ENCODE data around the gene MSH6.

MSH6 gene

GRCh38 chr2:47782381-47782670 lies 619 bp upstream of the MSH6 start:
- TF ChIP-seq CTCF (IDR thresholded peaks at IDR 0.05; ENCODE audit: borderline replicate concordance, extremely low read depth, low read length, poor library complexity, severe bottlenecking) (no peak), EZH2 (IDR thresholded peaks at IDR 0.05; ENCODE audit: borderline replicate concordance, low read depth, low read length, severe bottlenecking) (no peak)
- no peaks in the 10 kb centered on the region for H3K27me3 ChIP-seq (ENCODE audit: insufficient read depth, low read length, poor library complexity)

GRCh38 chr2:47783486-47784351 lies 774 bp downstream of the MSH6 start:
- peak; percentile 67 for ATAC-seq (ENCODE audit: insufficient read depth, low read depth)
- peak overlapping the region; percentile 97 for H3K27ac ChIP-seq (ENCODE audit: low read length)
- peak overlapping the region; percentile 87 to 90 for H3K4me3 ChIP-seq (ENCODE audit: low read depth in 1 of 2, low read length in 2 of 2)
- no peaks in the 10 kb centered on the region for H3K27me3 ChIP-seq (ENCODE audit: insufficient read depth, low read length, poor library complexity)
- H3K4me1 ChIP-seq (ENCODE audit: insufficient read depth, low read length), result peaks cover 41% of the 10 kb centered on the region
- H3K9ac ChIP-seq (ENCODE audit: low read depth, low read length), result peak overlapping the region; percentile 98
- peaks cover 57% of the 10 kb centered on the region for H3K79me2 ChIP-seq (ENCODE audit: insufficient read depth, low read length)
- peak overlapping the region; percentile 87 for H3K4me2 ChIP-seq (ENCODE audit: insufficient read depth, low read length)
- TF ChIP-seq CTCF (IDR thresholded peaks at IDR 0.05; ENCODE audit: borderline replicate concordance, extremely low read depth, low read length, poor library complexity, severe bottlenecking), result peak; percentile 40
- no peak for TF ChIP-seq EZH2 (IDR thresholded peaks at IDR 0.05; ENCODE audit: borderline replicate concordance, low read depth, low read length, severe bottlenecking)
- H3K36me3 ChIP-seq (ENCODE audit: insufficient read depth, low read length), result peaks cover 29% of the 10 kb centered on the region
- peak overlapping the region; percentile 80 for H2AFZ ChIP-seq (ENCODE audit: low read depth, low read length)
- DNase-seq, result peak; percentile 86
- H4K20me1 ChIP-seq (ENCODE audit: insufficient read depth, low read length), result peaks cover 48% of the 10 kb centered on the region
- H3K9me3 ChIP-seq (ENCODE audit: insufficient read depth, low read length, severe bottlenecking), result no peaks in the 10 kb centered on the region

More at GRCh38 chr2:47782381-47782670, 619 bp upstream of the MSH6 start:
- Histone ChIP-seq H4K20me1 (ENCODE audit: insufficient read depth, low read length) (peaks cover 40% of the 10 kb centered on the region), H3K36me3 (ENCODE audit: insufficient read depth, low read length) (peaks cover 29% of the 10 kb centered on the region), H3K4me2 (ENCODE audit: insufficient read depth, low read length) (peak overlapping the region; percentile 70), H3K9ac (ENCODE audit: low read depth, low read length) (peak overlapping the region; percentile 98), H3K4me1 (ENCODE audit: insufficient read depth, low read length) (peaks cover 38% of the 10 kb centered on the region), H3K79me2 (ENCODE audit: insufficient read depth, low read length) (peaks cover 43% of the 10 kb centered on the region), H3K4me3 (ENCODE audit: low read depth in 1 of 2, low read length in 2 of 2) (peak overlapping the region; percentile 45 to 90; a peak in 3 of 4 replicates), H3K9me3 (ENCODE audit: insufficient read depth, low read length, severe bottlenecking) (no peaks in the 10 kb centered on the region), H2AFZ (ENCODE audit: low read depth, low read length) (peak overlapping the region; percentile 82), H3K27ac (ENCODE audit: low read length) (peak overlapping the region; percentile 67)
- no peak for DNase-seq
- no peak for ATAC-seq (ENCODE audit: insufficient read depth, low read depth)

GRCh38 chr2:47784352-47784851 lies 1.5 kb downstream of the MSH6 start:
- no peak for ATAC-seq (ENCODE audit: insufficient read depth, low read depth)
- peaks cover 64% of the 10 kb centered on the region for H3K79me2 ChIP-seq (ENCODE audit: insufficient read depth, low read length)
- H3K36me3 ChIP-seq (ENCODE audit: insufficient read depth, low read length), result peaks cover 35% of the 10 kb centered on the region
- peak overlapping the region; percentile 98 for H3K9ac ChIP-seq (ENCODE audit: low read depth, low read length)
- peaks cover 54% of the 10 kb centered on the region for H4K20me1 ChIP-seq (ENCODE audit: insufficient read depth, low read length)
- H3K4me3 ChIP-seq (ENCODE audit: low read depth in 1 of 2, low read length in 2 of 2), result peak overlapping the region; percentile 49 to 90; a peak in 3 of 4 replicates
- peaks cover 45% of the 10 kb centered on the region for H3K4me1 ChIP-seq (ENCODE audit: insufficient read depth, low read length)
- no peaks in the 10 kb centered on the region for H3K9me3 ChIP-seq (ENCODE audit: insufficient read depth, low read length, severe bottlenecking)
- no peak overlapping the region for H2AFZ ChIP-seq (ENCODE audit: low read depth, low read length)
- no peaks in the 10 kb centered on the region for H3K27me3 ChIP-seq (ENCODE audit: insufficient read depth, low read length, poor library complexity)
- no peak overlapping the region for H3K27ac ChIP-seq (ENCODE audit: low read length)
- no peak for DNase-seq
- H3K4me2 ChIP-seq (ENCODE audit: insufficient read depth, low read length), result peak overlapping the region; percentile 87
- TF ChIP-seq EZH2 (IDR thresholded peaks at IDR 0.05; ENCODE audit: borderline replicate concordance, low read depth, low read length, severe bottlenecking), result no peak
- no peak for TF ChIP-seq CTCF (IDR thresholded peaks at IDR 0.05; ENCODE audit: borderline replicate concordance, extremely low read depth, low read length, poor library complexity, severe bottlenecking)
